GM18502 (cell line): ENCODE data around the gene RRBP1.
"Not testable (repeated sequence)": the region's sequence is repeated elsewhere in the genome, so short reads cannot be mapped to it uniquely, and the experiment has no call there.

ENCODE experiments used
- ATAC-seq: cut with Tn5 transposase; IDR thresholded peaks from one replicate; pipeline ENCODE4 v1.9.1; 2021; ENCODE audit warnings: mild to moderate bottlenecking; ENCODE audit not compliant: unreplicated experiment, poor library complexity

RRBP1 gene

DNA sequence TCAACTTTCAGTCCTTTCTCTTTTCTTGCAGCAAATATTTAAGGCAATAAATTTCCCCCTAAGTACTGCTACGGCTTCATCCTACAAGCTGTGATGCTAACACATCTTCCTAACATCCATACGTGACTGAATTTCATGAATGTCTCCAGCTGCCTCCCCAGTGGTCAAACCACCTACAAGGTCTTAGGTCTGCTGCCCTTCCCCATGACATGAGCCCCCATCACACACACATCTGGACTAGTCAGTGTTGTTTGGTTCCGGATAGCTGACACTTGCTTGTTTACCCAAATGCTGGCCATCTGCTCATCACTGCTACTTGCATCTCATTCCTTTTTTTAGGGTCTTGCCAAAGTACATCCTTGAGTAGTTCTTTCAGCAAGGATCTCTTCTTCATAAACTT is 14.6 kb downstream of the RRBP1 start:
- ATAC-seq = no peak

DNA sequence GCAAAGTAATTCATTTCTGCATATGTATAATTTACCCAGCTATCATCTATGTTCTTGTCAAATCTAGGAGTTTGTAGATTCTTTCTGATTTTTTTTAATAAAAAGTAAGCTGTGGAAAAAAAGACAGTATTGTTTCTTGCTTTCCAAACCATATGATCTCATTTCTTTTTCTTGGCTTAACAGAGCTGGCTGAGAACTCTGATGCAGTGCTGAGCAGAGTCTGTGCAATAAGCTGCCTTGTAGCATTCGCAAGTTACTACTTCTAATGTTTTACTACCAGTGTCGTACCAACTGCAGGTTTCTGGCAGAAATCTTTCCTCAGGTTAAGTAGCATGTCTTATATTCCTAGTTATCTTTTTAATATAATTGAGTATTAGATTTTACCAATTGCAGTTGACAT is 15.6 kb downstream of the RRBP1 start:
- no peak for ATAC-seq

- no peak for ATAC-seq
These were observed 16.3 kb downstream of the RRBP1 start for GRCh38 chr20:17665756-17666155.

GRCh38 chr20:17664025-17664633 is 17.9 kb downstream of the RRBP1 start:
- ATAC-seq = no peak

GRCh38 chr20:17663486-17663885 is 18.6 kb downstream of the RRBP1 start:
- no peak for ATAC-seq

GRCh38 chr20:17663040-17663399 is 19.0 kb downstream of the RRBP1 start:
- ATAC-seq = no peak

DNA sequence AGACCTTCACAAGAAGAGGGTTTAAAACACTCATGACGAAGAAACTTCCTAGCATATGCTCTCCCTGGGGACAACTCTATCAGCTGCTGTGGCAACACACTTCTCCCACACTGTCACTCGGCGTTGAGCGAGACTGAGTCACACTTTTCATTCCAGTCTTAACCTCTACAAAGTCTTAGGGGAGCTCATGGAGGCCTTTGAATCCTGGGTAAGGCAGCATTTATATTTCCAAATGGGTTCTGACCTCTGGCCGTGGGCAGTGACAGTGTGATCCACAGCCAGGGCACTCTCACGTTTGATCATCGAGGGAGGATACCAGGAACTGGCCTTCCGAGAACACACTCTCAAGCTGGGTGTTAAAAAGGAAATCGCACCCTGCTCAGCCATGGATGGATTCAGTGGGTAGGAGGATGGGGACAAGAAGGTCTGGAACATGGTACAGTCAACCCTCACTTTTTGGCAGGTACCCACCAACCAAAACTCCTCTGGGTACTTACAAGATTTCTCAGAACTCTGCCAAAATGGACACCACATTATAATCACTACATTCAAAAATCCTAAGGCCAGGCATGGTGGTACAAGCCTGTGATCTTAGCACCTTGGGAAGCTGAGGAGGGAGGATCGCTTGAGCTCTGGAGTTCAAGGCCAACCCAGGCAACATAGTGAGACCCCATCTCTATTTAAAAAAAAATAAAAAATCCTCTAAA is 19.6 kb downstream of the RRBP1 start:
- ATAC-seq = no peak

DNA sequence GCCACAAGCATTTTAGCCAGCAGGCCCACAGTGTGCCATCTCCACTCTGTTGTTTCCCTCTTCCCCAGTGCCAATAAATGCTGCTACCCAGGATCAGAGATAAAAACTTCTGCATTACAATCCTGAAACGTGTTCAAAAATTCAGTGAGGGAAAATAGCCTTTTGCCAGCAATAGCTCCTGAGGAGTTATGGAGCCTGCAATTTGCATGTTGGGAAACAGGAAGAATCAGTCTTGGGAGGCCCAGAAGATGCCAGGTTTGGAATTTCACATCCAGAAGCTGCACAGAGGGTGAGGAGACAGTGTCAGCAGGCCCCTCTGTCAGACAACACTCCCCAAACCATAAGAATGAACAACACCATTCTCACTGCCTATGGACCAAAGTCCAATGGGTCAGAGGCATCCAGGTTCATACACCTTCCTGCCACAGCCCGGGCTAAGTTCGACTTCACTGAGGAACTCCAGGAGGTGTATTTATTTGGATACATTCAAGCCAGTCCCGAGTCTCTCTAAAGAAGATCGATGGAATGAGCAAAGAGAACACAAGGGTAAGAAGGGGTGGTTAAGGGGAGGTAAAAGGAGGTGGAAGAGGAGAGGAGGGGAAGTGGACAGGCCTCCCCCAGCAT is 20.8 kb downstream of the RRBP1 start:
- ATAC-seq = no peak

DNA sequence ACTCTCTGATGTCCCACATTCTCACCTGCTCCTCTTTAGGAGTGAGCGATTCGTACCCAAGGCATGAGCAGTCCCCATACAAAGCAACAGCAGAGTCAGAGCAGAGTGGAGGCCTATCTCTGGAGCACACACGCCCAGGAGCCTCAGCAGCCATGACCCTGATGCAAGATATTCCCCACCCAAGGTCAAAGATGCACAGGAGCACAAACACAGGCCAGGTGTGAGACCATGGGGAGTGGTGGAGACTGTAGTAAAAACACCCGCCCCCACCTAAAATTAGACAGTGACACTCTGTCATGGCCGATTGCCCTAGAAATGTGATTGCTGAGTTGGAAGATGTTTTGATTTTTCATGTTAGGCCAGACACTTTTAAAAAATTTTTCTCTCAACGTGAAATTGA is 21.4 kb downstream of the RRBP1 start:
- ATAC-seq = no peak

DNA sequence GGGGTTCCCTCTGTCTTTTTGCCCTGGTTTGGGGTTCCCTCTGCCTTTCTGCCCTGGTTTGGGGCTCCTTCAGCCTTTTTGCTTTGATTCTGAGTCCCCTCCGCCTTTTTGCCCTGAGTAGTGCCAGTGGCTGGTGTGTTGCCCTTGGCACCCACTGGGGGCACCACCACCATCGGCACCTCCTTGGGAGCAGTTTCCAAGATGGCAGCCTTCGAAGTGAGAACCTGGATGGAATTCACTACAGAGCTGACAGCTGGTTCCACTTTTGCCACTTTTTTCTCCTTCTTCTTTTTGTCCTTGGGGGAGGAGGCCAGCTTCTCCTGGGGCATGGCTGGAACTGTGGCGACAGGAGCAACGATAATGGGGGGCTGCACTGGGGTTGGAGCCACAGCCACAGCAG is 22.2 kb downstream of the RRBP1 start:
- ATAC-seq = no peak

DNA sequence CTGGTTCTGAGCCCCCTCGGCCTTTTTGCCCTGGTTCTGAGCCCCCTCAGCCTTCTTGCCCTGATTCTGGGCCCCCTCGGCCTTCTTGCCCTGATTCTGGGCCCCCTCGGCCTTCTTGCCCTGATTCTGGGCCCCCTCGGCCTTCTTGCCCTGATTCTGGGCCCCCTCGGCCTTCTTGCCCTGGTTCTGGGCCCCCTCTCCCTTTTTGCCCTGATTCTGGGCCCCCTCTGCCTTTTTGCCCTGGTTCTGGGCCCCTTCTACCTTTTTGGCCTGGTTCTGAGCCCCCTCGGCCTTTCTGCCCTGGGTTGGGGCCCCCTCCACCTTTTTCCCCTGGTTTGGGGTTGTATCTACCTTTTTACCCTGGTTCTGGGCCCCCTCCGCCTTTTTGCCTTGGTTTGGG is 22.7 kb downstream of the RRBP1 start:
- not testable (repeated sequence) for ATAC-seq

DNA sequence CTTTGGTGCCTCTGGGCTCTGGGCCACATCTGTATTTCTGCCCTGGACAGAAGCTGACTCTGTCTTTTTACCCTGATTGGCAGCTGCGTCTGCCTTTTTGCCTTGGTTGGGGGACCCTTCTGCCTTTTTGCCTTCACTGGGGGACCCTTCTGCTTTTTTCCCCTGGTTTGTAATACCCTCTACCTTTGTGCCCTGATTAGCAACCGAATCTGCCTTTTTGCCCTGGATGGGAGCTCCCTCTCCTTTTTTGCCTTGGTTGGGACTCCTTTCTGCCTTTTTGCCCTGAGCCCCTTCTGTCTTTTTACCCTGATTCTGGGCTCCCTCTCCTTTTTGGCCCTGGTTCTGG is 23.4 kb downstream of the RRBP1 start:
- no peak for ATAC-seq

- ATAC-seq = no peak
These were observed 24.0 kb downstream of the RRBP1 start for GRCh38 chr20:17657898-17658647.

DNA sequence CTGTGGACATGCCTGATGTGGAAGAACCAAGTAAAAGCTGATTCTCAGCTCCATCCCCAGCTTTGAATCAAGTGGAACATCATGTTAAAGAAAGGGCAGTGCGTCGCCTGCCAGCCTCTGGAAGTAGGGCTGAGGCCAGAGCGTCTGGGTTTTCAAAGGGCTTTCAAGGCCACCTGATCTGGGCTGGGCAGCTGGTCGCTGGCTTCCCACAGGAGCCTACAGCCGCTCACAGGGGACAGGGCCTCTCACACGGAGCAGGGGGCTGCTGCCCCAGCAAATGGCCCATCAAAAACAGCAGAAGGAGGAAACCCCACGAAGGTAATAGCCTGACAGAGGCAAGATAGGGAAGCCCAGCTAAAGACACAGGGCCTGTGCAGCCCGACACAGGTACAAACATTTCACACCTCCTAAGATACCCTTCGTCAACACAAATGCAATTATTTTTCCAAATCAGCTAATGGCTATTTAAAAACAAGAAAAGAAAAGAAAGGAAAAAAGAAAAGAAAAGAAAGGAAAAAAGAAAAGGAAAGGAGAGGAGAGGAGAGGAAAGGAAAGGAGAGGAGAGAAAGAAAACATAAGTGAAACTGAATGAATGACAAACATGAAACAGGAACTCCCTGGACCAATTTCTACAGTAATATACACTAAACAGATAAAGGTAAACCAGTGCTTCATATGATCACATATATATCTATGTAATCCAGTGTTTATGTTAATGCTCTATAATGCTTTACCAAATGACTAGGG is 24.8 kb downstream of the RRBP1 start:
- no peak for ATAC-seq

DNA sequence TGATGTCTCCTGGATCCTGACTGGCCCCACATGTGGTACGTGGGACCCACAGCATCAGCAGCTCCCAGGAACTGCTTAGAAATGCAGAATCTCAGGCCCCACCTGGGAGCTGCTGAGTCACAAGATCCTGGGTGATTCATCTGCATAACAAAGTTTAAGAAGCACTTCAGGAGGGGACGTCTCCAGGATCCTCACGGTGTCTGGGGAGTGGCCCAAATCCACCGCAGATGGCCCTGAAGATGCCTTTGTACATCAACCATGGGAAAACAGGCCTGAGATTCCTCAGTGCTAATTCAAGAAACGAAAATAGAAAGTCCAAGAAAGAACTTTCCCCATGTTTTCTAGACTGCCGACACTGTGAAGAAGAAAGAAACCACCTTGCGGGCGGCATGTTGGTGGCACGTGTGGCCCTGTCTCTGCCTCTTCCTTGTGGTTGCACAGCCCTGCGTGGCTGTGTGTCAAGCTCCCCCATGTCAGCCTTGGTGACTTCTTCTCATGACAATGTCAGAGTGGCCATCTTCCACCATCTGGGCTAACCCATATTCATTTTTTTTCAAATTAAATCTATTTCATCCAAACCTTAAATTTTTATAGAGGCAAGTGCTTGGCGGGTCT is 26.1 kb downstream of the RRBP1 start:
- no peak for ATAC-seq

DNA sequence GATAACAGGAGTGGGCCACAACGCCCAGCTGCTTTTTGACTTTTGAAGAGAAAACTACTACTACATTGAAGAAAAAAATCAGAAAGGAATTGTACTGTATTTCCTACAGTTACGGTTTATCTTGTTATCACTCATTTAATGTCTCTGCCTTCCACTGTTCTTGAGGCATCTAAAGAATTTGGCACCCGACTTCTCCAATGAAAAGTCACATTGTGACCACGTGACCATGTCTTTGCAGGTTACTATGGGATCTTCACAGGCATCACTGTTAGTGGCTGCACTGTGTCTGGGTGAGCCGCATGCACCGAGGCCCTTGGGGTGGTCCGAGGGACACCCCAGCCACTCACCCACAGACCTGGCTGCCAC is 26.8 kb downstream of the RRBP1 start:
- ATAC-seq = no peak

- no peak for ATAC-seq
These were observed 27.3 kb downstream of the RRBP1 start for GRCh38 chr20:17654649-17655285.

- ATAC-seq = no peak
These were observed 28.0 kb downstream of the RRBP1 start for GRCh38 chr20:17653835-17654648.

GRCh38 chr20:17652411-17652810 is 29.6 kb downstream of the RRBP1 start:
- no peak for ATAC-seq
